Activated CD8-positive, alpha-beta T cell treated with anti-CD3 and anti-CD28 coated beads, Interleukin-2, amount 10 ng/mL, durations not matched to agents 7 days and 5 days (primary cell): ENCODE results near the gene ZNF227. TPM values are rescaled to one million over a fixed set of nuclear protein-coding genes. Genes with fewer than 3 reads are reported as not detected.
A peak's percentile ranks its signal among the peaks of the same experiment; 100 is the strongest.
"Not testable (repeated sequence)": the region's sequence is repeated elsewhere in the genome, so short reads cannot be mapped to it uniquely, and the experiment has no call there.

ENCODE experiments used
- ATAC-seq: fragments of 150-1000 bp; cut with Tn5 transposase; one replicate; pipeline ENCODE4 v1.10.0; 2021; ENCODE audit warnings: moderate library complexity
- CTCF ChIA-PET: fragments of 350-600 bp; sonication (Branson Sonifier 250); formaldehyde crosslinking; loops from one replicate; lab custom pipeline; 2021; ENCODE audit warnings: antibody characterized with exemption; lab: Charles Lee
- POLR2A ChIA-PET: fragments of 350-600 bp; sonication (Branson Sonifier 250); formaldehyde crosslinking; loops from one replicate; lab custom pipeline; 2021; ENCODE audit warnings: antibody characterized with exemption; lab: Charles Lee
- DNase-seq: peaks from one replicate; pipeline ENCODE4 v3.0.0-alpha.2; 2020
- H3K27ac Mint-ChIP-seq: one replicate; pipeline ENCODE4 v1.8.0; 2021; ENCODE audit warnings: mild to moderate bottlenecking, mixed read lengths
- H3K27me3 Mint-ChIP-seq: one replicate; pipeline ENCODE4 v1.8.0; 2021; ENCODE audit warnings: low read depth, mixed read lengths
- H3K36me3 Mint-ChIP-seq: one replicate; pipeline ENCODE4 v1.8.0; 2021; ENCODE audit warnings: low read depth, mixed read lengths
- H3K4me1 Mint-ChIP-seq: one replicate; pipeline ENCODE4 v1.8.0; 2021; ENCODE audit warnings: low read depth, mixed read lengths
- H3K4me3 Mint-ChIP-seq: one replicate; pipeline ENCODE4 v1.8.0; 2021; ENCODE audit warnings: mild to moderate bottlenecking, mixed read lengths
- H3K9me3 Mint-ChIP-seq: one replicate; pipeline ENCODE4 v1.8.0; 2022; ENCODE audit warnings: mixed read lengths; ENCODE audit not compliant: insufficient read depth
- total RNA-seq, 2 experiments: library from RNA; stranded (reverse); gene quantifications; one replicate each; pipeline ENCODE4 v1.2.3, GENCODE V29; 2021

The ZNF227 gene
- total RNA-seq, 2 experiments from 2014 or later = 22.8 to 27.7 TPM

- DNase-seq, H3K27ac Mint-ChIP-seq, H3K27me3 Mint-ChIP-seq, H3K4me3 Mint-ChIP-seq, H3K4me1 Mint-ChIP-seq, POLR2A ChIA-PET, CTCF ChIA-PET, ATAC-seq: not testable (repeated sequence)
- Mint-ChIP-seq H3K9me3 (peaks cover 62% of the 10 kb centered on the region), H3K36me3 (peaks cover 41% of the 10 kb centered on the region)
These were observed 40.0 kb downstream of the ZNF227 start for GRCh38 chr19:44252332-44252731.

- peaks cover 42% of the 10 kb centered on the region for H3K36me3 Mint-ChIP-seq
- H3K4me1 Mint-ChIP-seq, ATAC-seq, CTCF ChIA-PET, H3K27ac Mint-ChIP-seq, DNase-seq, H3K27me3 Mint-ChIP-seq, POLR2A ChIA-PET, H3K4me3 Mint-ChIP-seq: not testable (repeated sequence)
- peaks cover 63% of the 10 kb centered on the region for H3K9me3 Mint-ChIP-seq
These were observed 41.1 kb downstream of the ZNF227 start for GRCh38 chr19:44253392-44253791.

- Mint-ChIP-seq H3K4me3 (no peak overlapping the region), H3K4me1 (no peaks in the 10 kb centered on the region), H3K27ac (no peak overlapping the region), H3K9me3 (peaks cover 64% of the 10 kb centered on the region), H3K36me3 (peaks cover 35% of the 10 kb centered on the region), H3K27me3 (no peaks in the 10 kb centered on the region)
- ChIA-PET POLR2A (no interaction called here), CTCF (no interaction called here)
- no peak for ATAC-seq
- no peak for DNase-seq
These were observed 42.2 kb downstream of the ZNF227 start for GRCh38 chr19:44254496-44254895.

GRCh38 chr19:44255705-44256411 is 43.5 kb downstream of the ZNF227 start:
- no peak for ATAC-seq
- Mint-ChIP-seq H3K9me3 (peaks cover 57% of the 10 kb centered on the region), H3K4me3 (no peak overlapping the region), H3K27me3 (no peaks in the 10 kb centered on the region), H3K27ac (no peak overlapping the region), H3K4me1 (peaks cover 9% of the 10 kb centered on the region), H3K36me3 (peaks cover 30% of the 10 kb centered on the region)
- ChIA-PET POLR2A (no interaction called here), CTCF (no interaction called here)
- no peak for DNase-seq

- Mint-ChIP-seq H3K9me3 (peaks cover 58% of the 10 kb centered on the region), H3K36me3 (peaks cover 16% of the 10 kb centered on the region), H3K27ac (no peak overlapping the region), H3K4me3 (no peak overlapping the region), H3K4me1 (peaks cover 9% of the 10 kb centered on the region), H3K27me3 (no peaks in the 10 kb centered on the region)
- CTCF ChIA-PET = no interaction called here
- no peak for DNase-seq
- POLR2A ChIA-PET = no interaction called here
- no peak for ATAC-seq
These were observed 45.8 kb downstream of the ZNF227 start for GRCh38 chr19:44258136-44258535.

- Mint-ChIP-seq H3K4me3 (no peak overlapping the region), H3K27me3 (no peaks in the 10 kb centered on the region), H3K4me1 (peaks cover 9% of the 10 kb centered on the region), H3K9me3 (peaks cover 52% of the 10 kb centered on the region), H3K36me3 (peaks cover 14% of the 10 kb centered on the region), H3K27ac (no peak overlapping the region)
- ChIA-PET CTCF (no interaction called here), POLR2A (no interaction called here)
- no peak for DNase-seq
- no peak for ATAC-seq
These were observed 46.6 kb downstream of the ZNF227 start for GRCh38 chr19:44258835-44259413.

GRCh38 chr19:44260343-44260681 is 48.0 kb downstream of the ZNF227 start:
- DNase-seq = no peak
- H3K27ac Mint-ChIP-seq = peak overlapping the region; percentile 72
- ChIA-PET POLR2A (interaction anchor here (0.5 to 1.4 kb wide), 2 partner anchors 240 to 241 kb away, joined by 3 read pairs; partner anchors contain the start of gene ZNF180), CTCF (no interaction called here)
- peaks cover 14% of the 10 kb centered on the region for H3K36me3 Mint-ChIP-seq
- H3K4me3 Mint-ChIP-seq = peak overlapping the region; percentile 71
- no peaks in the 10 kb centered on the region for H3K27me3 Mint-ChIP-seq
- peaks cover 9% of the 10 kb centered on the region for H3K4me1 Mint-ChIP-seq
- ATAC-seq = no peak
- H3K9me3 Mint-ChIP-seq = peaks cover 46% of the 10 kb centered on the region

- peaks cover 17% of the 10 kb centered on the region for H3K36me3 Mint-ChIP-seq
These were observed 48.5 kb downstream of the ZNF227 start for GRCh38 chr19:44260695-44261446.

GRCh38 chr19:44277331-44277730 is 65.0 kb downstream of the ZNF227 start:
- Mint-ChIP-seq H3K4me3 (no peak overlapping the region), H3K27ac (no peak overlapping the region), H3K27me3 (no peaks in the 10 kb centered on the region), H3K4me1 (no peaks in the 10 kb centered on the region), H3K36me3 (peaks cover 23% of the 10 kb centered on the region), H3K9me3 (peaks cover 44% of the 10 kb centered on the region)
- ChIA-PET CTCF (no interaction called here), POLR2A (no interaction called here)
- ATAC-seq = no peak
- no peak for DNase-seq

More at GRCh38 chr19:44260695-44261446, 48.5 kb downstream of the ZNF227 start:
- Mint-ChIP-seq H3K4me1 (peaks cover 9% of the 10 kb centered on the region), H3K4me3 (peak overlapping the region; percentile 71), H3K27me3 (no peaks in the 10 kb centered on the region), H3K27ac (peak overlapping the region; percentile 72), H3K9me3 (peaks cover 44% of the 10 kb centered on the region)
- no peak for DNase-seq
- ATAC-seq = no peak
- ChIA-PET CTCF (no interaction called here), POLR2A (interaction anchor here (0.5 to 1.4 kb wide), 2 partner anchors 239 to 240 kb away, joined by 3 read pairs; partner anchors contain the start of gene ZNF180)

- Mint-ChIP-seq H3K4me1 (no peaks in the 10 kb centered on the region), H3K27ac (no peak overlapping the region), H3K36me3 (peaks cover 16% of the 10 kb centered on the region), H3K4me3 (no peak overlapping the region), H3K9me3 (peaks cover 42% of the 10 kb centered on the region), H3K27me3 (no peaks in the 10 kb centered on the region)
- ATAC-seq (no peak), DNase-seq (no peak)
- ChIA-PET POLR2A (no interaction called here), CTCF (no interaction called here)
These were observed 65.9 kb downstream of the ZNF227 start for GRCh38 chr19:44278181-44278690.

- Mint-ChIP-seq H3K4me3 (no peak overlapping the region), H3K27me3 (no peaks in the 10 kb centered on the region), H3K9me3 (peaks cover 32% of the 10 kb centered on the region), H3K4me1 (no peaks in the 10 kb centered on the region), H3K36me3 (peaks cover 10% of the 10 kb centered on the region), H3K27ac (no peak overlapping the region)
- CTCF ChIA-PET = no interaction called here
- no peak for DNase-seq
- POLR2A ChIA-PET = no interaction called here
- ATAC-seq = no peak
These were observed 68.6 kb downstream of the ZNF227 start for GRCh38 chr19:44280916-44281315.

- Mint-ChIP-seq H3K36me3 (peaks cover 18% of the 10 kb centered on the region), H3K9me3 (peaks cover 36% of the 10 kb centered on the region)
- POLR2A ChIA-PET = no interaction called here
These were observed 70.5 kb downstream of the ZNF227 start for GRCh38 chr19:44282846-44283245.

More at GRCh38 chr19:44282846-44283245, 70.5 kb downstream of the ZNF227 start:
- no peaks in the 10 kb centered on the region for H3K4me1 Mint-ChIP-seq
- H3K27me3 Mint-ChIP-seq = no peaks in the 10 kb centered on the region
- no peak overlapping the region for H3K4me3 Mint-ChIP-seq
- H3K27ac Mint-ChIP-seq = no peak overlapping the region
- ATAC-seq (no peak), DNase-seq (no peak)
- CTCF ChIA-PET = no interaction called here
